ENCODE results near the gene GRIA1. TPM values are rescaled to one million over a fixed set of nuclear protein-coding genes. Genes with fewer than 3 reads are reported as not detected.

Gene GRIA1
- total and polyA plus RNA-seq, 10 of the 15 experiments (the other 5 are each of a cell fraction or from before 2014, with no cell fraction given) = 0.04 to 0.18 (median 0.04) TPM; not detected in 7

GRCh38 chr5:153676821-153677220, 186.4 kb downstream of the GRIA1 start:
- Histone ChIP-seq H2AFZ (ENCODE audit: control insufficient read depth, low read depth, low read length) (no peak overlapping the region), H3K27me3 (replicated peaks in 1 of 2; ENCODE audit: control insufficient read depth in 2 of 2, insufficient read depth in 2 of 2, low read length in 1 of 2) (no peaks in the 10 kb centered on the region), H3K79me2 (ENCODE audit: control insufficient read depth, insufficient read depth, low read length) (no peaks in the 10 kb centered on the region), H4K20me1 (ENCODE audit: control insufficient read depth, insufficient read depth) (no peaks in the 10 kb centered on the region), H3K9me3 (replicated peaks; ENCODE audit: control insufficient read depth, insufficient read depth, low read length) (no peaks in the 10 kb centered on the region), H3K36me3 (ENCODE audit: control insufficient read depth in 2 of 2, insufficient read depth in 2 of 2, low read length in 1 of 2) (no peaks in the 10 kb centered on the region), H3K4me3 (no peak overlapping the region), H3K27ac (ENCODE audit: control insufficient read depth, insufficient read depth) (no peak overlapping the region), H3K9ac (ENCODE audit: control insufficient read depth, insufficient read depth, low read length) (no peak overlapping the region), H3K4me1 (ENCODE audit: control insufficient read depth, insufficient read depth, low read length) (no peaks in the 10 kb centered on the region), H3K4me2 (ENCODE audit: control insufficient read depth, insufficient read depth) (no peak overlapping the region)
- ChIA-PET CTCF (interaction anchor here (0.8 kb wide), 1 partner anchor 10 kb away, joined by 3 read pairs; no protein-coding TSS in a partner anchor), RAD21 (ENCODE audit: unreplicated experiment) (no interaction called here), POLR2A (no interaction called here), SMC1A (ENCODE audit: uncharacterized antibody, unreplicated experiment) (interaction anchor here (1.1 kb wide), 1 partner anchor 8 kb away, joined by 3 read pairs; no protein-coding TSS in a partner anchor)
- DNase-seq (ENCODE audit: low read depth, low spot score) = no peak
- no peak for ATAC-seq
- 37% methylated on average over 7 of the region's 7 CpGs for WGBS (ENCODE audit: insufficient coverage, insufficient replicate concordance, low lambda C conversion rate, missing lambda C conversion rate)
- intact Hi-C loops (cut with micrococcal nuclease; ENCODE audit: unreplicated experiment) (no loop called here), in situ Hi-C loops (cut with MboI) (no loop called here)
- BruUV-seq (replicated peaks) = no TSS peak
- FAIRE-seq = no peak
- TF ChIP-seq CEBPZ (IDR thresholded peaks at IDR 0.05; ENCODE audit: low read depth, low read length) = no peak
- no peak for TF ChIP-seq RAD51 (IDR thresholded peaks at IDR 0.05)
- TF ChIP-seq CBX5 (IDR thresholded peaks at IDR 0.05; ENCODE audit: low read depth) = no peak
- no peak for TF ChIP-seq EP300 (IDR thresholded peaks at IDR 0.05; ENCODE audit: borderline replicate concordance in 1 of 2, control insufficient read depth in 1 of 2, low read depth in 2 of 2, low read length in 2 of 2)
- no peak for TF ChIP-seq NR2C1 (IDR thresholded peaks at IDR 0.05)
- TF ChIP-seq MLLT1 (IDR thresholded peaks at IDR 0.05) = no peak
- TF ChIP-seq NFIC (IDR thresholded peaks at IDR 0.05; ENCODE audit: low read depth, low read length) = no peak
- TF ChIP-seq MEF2A (IDR thresholded peaks at IDR 0.05; ENCODE audit: insufficient read depth, low read depth, low read length) = no peak
- no peak for TF ChIP-seq POLR2AphosphoS5 (IDR thresholded peaks at IDR 0.05; ENCODE audit: low read length)
- no peak for TF ChIP-seq BRCA1 (IDR thresholded peaks at IDR 0.05; ENCODE audit: low read depth, low read length)
- no peak for TF ChIP-seq CREM (IDR thresholded peaks at IDR 0.05; ENCODE audit: low read depth)
- TF ChIP-seq POLR2A (IDR thresholded peaks at IDR 0.05; ENCODE audit: low read depth, low read length) = no peak
- TF ChIP-seq HCFC1 (IDR thresholded peaks at IDR 0.05; ENCODE audit: low read length) = no peak
- no peak for TF ChIP-seq YBX1 (IDR thresholded peaks at IDR 0.05)
- no peak for TF ChIP-seq PRDM15 (CRISPR knock-in tag; IDR thresholded peaks at IDR 0.05)

All from GM12878 (cell line).